GM23338 (cell line): Measurements from ENCODE around the gene SIRT4.

Experiments used
- EZH2 ChIP-seq: fragments of 200-600 bp; sonication (generic); IDR thresholded peaks from one replicate; pipeline ENCODE4 v1.8.0; 2017; ENCODE audit warnings: antibody characterized with exemption, mild to moderate bottlenecking, low read depth; ENCODE audit not compliant: unreplicated experiment
- POLR2AphosphoS5 ChIP-seq: IDR thresholded peaks from 2 replicates; pipeline ENCODE4 v1.6.1; 2016; ENCODE audit warnings: antibody characterized with exemption, low read depth
- REST ChIP-seq: IDR thresholded peaks from one replicate; pipeline ENCODE4 v1.6.1; 2018; ENCODE audit warnings: antibody characterized with exemption; ENCODE audit not compliant: unreplicated experiment
- STAT1 ChIP-seq: IDR thresholded peaks from one replicate; pipeline ENCODE4 v1.6.1; 2016; ENCODE audit warnings: antibody characterized with exemption; ENCODE audit not compliant: unreplicated experiment
- ZNF114 ChIP-seq: fragments of 250-450 bp; sonication (Bioruptor Pico); IDR thresholded peaks from 2 replicates; pipeline ENCODE4 v1.5.0; 2020; ENCODE audit warnings: mild to moderate bottlenecking, moderate library complexity
- TF ChIP-seq, protein P1 (sequence below), 2 experiments: fragments of 200-600 bp in 1 of 2; sonication (generic) in 1 of 2; conservative IDR thresholded peaks; 2 replicates each; pipeline versions ENCODE4 v1.5.1 to v1.6.1; 2016 to 2017; ENCODE audit warnings: antibody characterized with exemption in 2 of 2, low read depth in 2 of 2, mild to moderate bottlenecking in 2 of 2, moderate library complexity in 1 of 2
- TF ChIP-seq, protein P2 (sequence below): IDR thresholded peaks from 2 replicates; pipeline ENCODE4 v1.6.1; 2016; ENCODE audit warnings: antibody characterized with exemption

- TF ChIP-seq, protein P1, sequence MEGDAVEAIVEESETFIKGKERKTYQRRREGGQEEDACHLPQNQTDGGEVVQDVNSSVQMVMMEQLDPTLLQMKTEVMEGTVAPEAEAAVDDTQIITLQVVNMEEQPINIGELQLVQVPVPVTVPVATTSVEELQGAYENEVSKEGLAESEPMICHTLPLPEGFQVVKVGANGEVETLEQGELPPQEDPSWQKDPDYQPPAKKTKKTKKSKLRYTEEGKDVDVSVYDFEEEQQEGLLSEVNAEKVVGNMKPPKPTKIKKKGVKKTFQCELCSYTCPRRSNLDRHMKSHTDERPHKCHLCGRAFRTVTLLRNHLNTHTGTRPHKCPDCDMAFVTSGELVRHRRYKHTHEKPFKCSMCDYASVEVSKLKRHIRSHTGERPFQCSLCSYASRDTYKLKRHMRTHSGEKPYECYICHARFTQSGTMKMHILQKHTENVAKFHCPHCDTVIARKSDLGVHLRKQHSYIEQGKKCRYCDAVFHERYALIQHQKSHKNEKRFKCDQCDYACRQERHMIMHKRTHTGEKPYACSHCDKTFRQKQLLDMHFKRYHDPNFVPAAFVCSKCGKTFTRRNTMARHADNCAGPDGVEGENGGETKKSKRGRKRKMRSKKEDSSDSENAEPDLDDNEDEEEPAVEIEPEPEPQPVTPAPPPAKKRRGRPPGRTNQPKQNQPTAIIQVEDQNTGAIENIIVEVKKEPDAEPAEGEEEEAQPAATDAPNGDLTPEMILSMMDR (conservative IDR thresholded peaks at IDR 0.05; ENCODE audit: low read depth in 2 of 2), result no peak
- no peak for TF ChIP-seq EZH2
- TF ChIP-seq, protein P2, sequence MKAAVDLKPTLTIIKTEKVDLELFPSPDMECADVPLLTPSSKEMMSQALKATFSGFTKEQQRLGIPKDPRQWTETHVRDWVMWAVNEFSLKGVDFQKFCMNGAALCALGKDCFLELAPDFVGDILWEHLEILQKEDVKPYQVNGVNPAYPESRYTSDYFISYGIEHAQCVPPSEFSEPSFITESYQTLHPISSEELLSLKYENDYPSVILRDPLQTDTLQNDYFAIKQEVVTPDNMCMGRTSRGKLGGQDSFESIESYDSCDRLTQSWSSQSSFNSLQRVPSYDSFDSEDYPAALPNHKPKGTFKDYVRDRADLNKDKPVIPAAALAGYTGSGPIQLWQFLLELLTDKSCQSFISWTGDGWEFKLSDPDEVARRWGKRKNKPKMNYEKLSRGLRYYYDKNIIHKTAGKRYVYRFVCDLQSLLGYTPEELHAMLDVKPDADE, result no peak
- no peak for TF ChIP-seq POLR2AphosphoS5
- TF ChIP-seq STAT1, result no peak
- no peak for TF ChIP-seq REST
- TF ChIP-seq ZNF114 (CRISPR knock-in tag), result no peak
Measured at GRCh38 chr12:120276734-120277133, 25.4 kb upstream of the SIRT4 start.
